ENCODE measurements around the gene SRSF3.

SRSF3 gene

DNA sequence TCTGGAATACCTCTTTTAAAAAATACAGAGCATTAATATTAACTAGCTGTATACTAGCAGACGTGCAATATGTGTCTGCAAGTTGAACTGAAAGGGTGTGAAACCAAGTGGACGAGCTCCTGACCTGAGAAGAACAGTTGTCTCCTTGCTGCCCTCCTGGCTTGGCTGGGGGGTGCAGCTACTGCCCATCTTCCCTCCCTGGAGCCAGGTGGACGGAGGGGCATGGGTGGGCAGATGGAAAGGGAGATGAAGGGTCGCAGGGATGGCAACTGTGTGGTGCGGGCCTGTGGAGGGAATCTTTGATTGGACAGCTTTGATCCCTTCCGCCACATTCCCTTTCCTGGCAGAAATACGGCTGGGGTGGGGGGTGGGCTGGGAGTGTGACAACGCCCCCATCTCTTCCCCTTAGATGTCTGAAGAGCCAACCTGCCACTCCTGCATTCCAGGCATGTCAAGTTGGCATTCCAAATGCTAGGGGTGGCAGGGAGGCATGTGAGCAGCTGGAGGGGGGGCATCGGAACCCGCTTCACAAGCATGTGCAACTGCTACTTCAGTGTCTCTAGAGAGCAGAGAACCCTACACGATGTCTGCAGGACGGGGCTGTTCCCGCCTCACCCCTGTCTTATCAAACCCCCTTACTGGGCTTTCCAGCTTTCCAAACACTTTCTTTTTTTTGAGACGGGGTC lies 37.3 kb downstream of the SRSF3 start:
- Histone ChIP-seq H3K4me1 (ENCODE audit: insufficient read depth, low read length) (peaks cover 19% of the 10 kb centered on the region), H3K27me3 (ENCODE audit: control insufficient read depth in 1 of 2, insufficient read depth in 2 of 2, low read length in 2 of 2) (no peaks in the 10 kb centered on the region), H3K9me3 (ENCODE audit: low read length) (no peaks in the 10 kb centered on the region), H3K4me3 (ENCODE audit: low read depth in 1 of 2, low read length in 2 of 2) (no peak overlapping the region), H3K27ac (ENCODE audit: low read depth, low read length) (no peak overlapping the region), H3K9ac (ENCODE audit: low read length) (no peak overlapping the region), H3K36me3 (ENCODE audit: insufficient read depth, low read length) (no peaks in the 10 kb centered on the region)

DNA sequence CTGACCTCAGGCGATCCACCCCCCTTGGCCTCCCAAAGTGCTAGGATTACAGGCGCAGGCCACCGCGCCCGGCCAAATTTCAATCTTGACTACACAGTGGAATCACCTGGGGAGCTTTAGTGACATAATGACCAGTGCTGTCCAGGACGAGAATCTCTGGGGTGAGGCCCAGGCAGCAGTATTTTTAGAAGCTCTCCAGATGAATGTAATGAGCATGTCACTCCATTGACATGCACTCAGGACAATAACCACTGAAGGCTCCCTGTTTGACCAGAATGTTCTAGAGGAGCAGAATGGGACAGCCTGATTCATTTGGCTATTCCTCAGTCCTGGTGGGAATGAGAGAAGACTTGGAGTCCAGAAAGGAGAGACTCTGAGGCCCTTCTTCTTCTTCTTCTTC lies 39.2 kb downstream of the SRSF3 start:
- no peak overlapping the region for H3K27ac ChIP-seq (ENCODE audit: low read depth, low read length)
- no peaks in the 10 kb centered on the region for H3K27me3 ChIP-seq (ENCODE audit: control insufficient read depth in 1 of 2, insufficient read depth in 2 of 2, low read length in 2 of 2)
- no peaks in the 10 kb centered on the region for H3K36me3 ChIP-seq (ENCODE audit: insufficient read depth, low read length)
- H3K9me3 ChIP-seq (ENCODE audit: low read length), result no peaks in the 10 kb centered on the region
- peaks cover 9% of the 10 kb centered on the region for H3K4me1 ChIP-seq (ENCODE audit: insufficient read depth, low read length)
- H3K4me3 ChIP-seq (ENCODE audit: low read depth in 1 of 2, low read length in 2 of 2), result no peak overlapping the region
- H3K9ac ChIP-seq (ENCODE audit: low read length), result no peak overlapping the region

DNA sequence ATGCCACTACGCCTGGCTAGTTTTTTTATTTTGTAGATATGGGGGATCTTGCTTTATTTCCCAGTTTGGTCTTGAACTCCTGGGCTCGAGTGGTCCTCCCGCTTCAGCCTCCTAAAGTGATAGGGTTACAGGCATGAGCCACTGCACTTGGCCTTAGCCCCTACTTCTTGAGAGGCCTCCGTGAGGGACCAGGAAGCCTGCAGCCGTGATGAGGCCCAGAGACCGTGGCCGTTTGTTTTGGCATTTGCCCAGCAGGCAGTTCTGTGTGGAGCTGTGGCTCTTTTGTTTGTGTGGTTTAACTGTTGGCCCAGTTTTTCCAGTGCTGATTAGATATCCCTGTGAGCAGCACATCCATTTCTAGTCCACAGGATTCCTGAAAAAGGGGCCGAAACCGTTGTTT lies 39.8 kb downstream of the SRSF3 start:
- peaks cover 9% of the 10 kb centered on the region for H3K4me1 ChIP-seq (ENCODE audit: insufficient read depth, low read length)
- H3K36me3 ChIP-seq (ENCODE audit: insufficient read depth, low read length), result no peaks in the 10 kb centered on the region
- no peak overlapping the region for H3K4me3 ChIP-seq (ENCODE audit: low read depth in 1 of 2, low read length in 2 of 2)
- H3K27me3 ChIP-seq (ENCODE audit: control insufficient read depth in 1 of 2, insufficient read depth in 2 of 2, low read length in 2 of 2), result no peaks in the 10 kb centered on the region
- H3K9ac ChIP-seq (ENCODE audit: low read length), result no peak overlapping the region
- no peak overlapping the region for H3K27ac ChIP-seq (ENCODE audit: low read depth, low read length)
- no peaks in the 10 kb centered on the region for H3K9me3 ChIP-seq (ENCODE audit: low read length)

DNA sequence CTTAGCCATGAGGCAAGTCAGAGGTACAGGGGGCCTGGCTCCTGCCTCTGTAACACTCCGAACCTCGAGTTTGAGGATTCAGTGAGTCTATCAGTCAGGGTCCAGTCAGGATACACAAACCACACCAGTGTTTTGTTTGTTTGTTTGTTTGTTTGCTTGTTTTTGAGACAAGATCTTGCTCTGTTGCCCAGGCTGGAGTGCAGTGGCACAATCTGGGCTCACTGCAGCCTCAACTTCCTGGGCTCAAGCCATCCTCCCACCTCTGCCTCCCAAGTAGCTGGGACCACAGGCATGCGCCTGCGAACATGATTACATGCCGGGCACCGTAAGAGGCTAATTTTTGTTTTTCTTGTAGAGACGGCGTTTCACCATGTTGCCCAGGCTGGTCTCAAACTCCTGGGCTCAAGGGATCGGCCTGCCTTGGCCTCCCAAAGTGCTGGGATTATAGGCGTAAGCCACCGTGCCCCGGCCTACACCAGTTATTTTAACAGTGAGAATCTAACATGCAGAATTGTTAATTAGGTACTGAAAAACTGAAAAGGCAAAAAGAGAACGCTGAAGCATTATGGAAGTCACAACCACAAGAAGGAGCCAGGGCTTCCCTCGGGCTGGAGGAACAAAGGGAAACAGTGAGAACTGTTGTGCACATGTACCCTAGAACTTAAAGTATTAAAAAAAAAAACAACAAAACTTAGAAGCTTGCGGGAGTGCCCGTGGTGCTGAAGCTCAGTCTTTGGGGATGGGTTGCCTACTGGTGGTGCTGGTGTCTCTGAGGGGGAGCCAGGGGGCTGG lies 40.4 kb downstream of the SRSF3 start:
- H3K9ac ChIP-seq (ENCODE audit: low read length), result no peak overlapping the region
- H3K27ac ChIP-seq (ENCODE audit: low read depth, low read length), result no peak overlapping the region
- H3K36me3 ChIP-seq (ENCODE audit: insufficient read depth, low read length), result no peaks in the 10 kb centered on the region

DNA sequence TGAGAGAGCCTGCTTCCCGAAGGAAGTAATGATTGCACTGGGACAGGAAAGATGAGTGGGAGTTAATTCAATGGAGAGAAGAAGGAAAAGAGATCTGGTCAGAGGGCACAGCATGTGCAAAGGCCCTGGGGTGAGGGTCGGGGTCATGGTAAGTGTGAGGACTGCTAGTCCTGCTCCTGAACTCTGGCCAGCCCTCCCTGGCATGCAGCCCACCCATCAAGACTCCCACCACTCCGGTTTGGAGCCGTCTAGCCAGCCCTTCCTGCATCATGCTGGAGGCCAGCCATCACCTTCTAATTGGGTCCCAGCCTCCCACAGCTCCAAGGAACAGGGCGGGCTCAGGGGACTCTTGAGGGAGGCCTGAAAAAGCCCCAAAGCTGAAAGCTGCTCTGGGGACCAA lies 42.1 kb downstream of the SRSF3 start:
- Histone ChIP-seq H3K4me3 (ENCODE audit: low read depth in 1 of 2, low read length in 2 of 2) (no peak overlapping the region), H3K36me3 (ENCODE audit: insufficient read depth, low read length) (no peaks in the 10 kb centered on the region), H3K4me1 (ENCODE audit: insufficient read depth, low read length) (peaks cover 9% of the 10 kb centered on the region), H3K27me3 (ENCODE audit: control insufficient read depth in 1 of 2, insufficient read depth in 2 of 2, low read length in 2 of 2) (no peaks in the 10 kb centered on the region), H3K9ac (ENCODE audit: low read length) (no peak overlapping the region), H3K9me3 (ENCODE audit: low read length) (no peaks in the 10 kb centered on the region), H3K27ac (ENCODE audit: low read depth, low read length) (no peak overlapping the region)

More for the DNA sequence above, 40.4 kb downstream of the SRSF3 start:
- Histone ChIP-seq H3K4me3 (ENCODE audit: low read depth in 1 of 2, low read length in 2 of 2) (no peak overlapping the region), H3K9me3 (ENCODE audit: low read length) (no peaks in the 10 kb centered on the region), H3K4me1 (ENCODE audit: insufficient read depth, low read length) (peaks cover 9% of the 10 kb centered on the region), H3K27me3 (ENCODE audit: control insufficient read depth in 1 of 2, insufficient read depth in 2 of 2, low read length in 2 of 2) (no peaks in the 10 kb centered on the region)

DNA sequence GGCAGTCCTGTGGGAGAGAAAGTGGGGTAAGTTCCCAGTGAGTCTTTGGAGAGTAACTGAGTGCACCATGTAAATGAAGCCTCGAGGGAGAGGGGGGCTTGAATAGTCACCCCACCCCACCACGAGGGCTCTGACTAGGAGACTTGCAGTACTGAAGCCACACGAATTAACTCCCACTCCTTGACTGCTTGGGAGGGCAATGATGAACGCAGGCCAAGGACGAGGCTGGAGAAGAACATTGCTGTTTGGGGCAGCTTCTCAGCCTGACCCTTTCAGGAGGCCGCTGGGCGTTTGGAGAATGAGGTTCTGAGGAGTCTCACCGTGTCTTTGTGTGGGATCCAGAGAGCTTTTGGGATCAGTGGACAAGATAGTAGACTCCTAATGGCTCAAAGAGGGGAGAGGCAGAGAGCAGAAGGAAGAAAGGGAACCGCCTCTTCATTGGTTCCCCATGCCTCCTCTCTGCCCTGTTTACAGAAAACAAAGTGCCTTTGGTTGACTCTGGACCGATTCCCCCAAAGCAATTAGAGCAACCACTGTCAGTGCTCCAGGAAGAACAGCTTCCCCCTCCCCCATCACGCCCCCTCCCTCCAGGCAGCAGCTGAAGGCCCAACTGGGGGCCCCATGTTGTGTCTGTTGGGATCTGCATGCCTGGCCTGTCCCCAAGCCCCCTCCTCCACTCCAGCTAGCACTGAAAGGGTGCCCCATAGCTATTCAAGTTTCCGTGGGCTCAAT lies 42.7 kb downstream of the SRSF3 start:
- Histone ChIP-seq H3K27ac (ENCODE audit: low read depth, low read length) (no peak overlapping the region), H3K27me3 (ENCODE audit: control insufficient read depth in 1 of 2, insufficient read depth in 2 of 2, low read length in 2 of 2) (no peaks in the 10 kb centered on the region), H3K9ac (ENCODE audit: low read length) (no peak overlapping the region), H3K9me3 (ENCODE audit: low read length) (no peaks in the 10 kb centered on the region), H3K4me3 (ENCODE audit: low read depth in 1 of 2, low read length in 2 of 2) (no peak overlapping the region), H3K4me1 (ENCODE audit: insufficient read depth, low read length) (peaks cover 9% of the 10 kb centered on the region), H3K36me3 (ENCODE audit: insufficient read depth, low read length) (no peaks in the 10 kb centered on the region)

DNA sequence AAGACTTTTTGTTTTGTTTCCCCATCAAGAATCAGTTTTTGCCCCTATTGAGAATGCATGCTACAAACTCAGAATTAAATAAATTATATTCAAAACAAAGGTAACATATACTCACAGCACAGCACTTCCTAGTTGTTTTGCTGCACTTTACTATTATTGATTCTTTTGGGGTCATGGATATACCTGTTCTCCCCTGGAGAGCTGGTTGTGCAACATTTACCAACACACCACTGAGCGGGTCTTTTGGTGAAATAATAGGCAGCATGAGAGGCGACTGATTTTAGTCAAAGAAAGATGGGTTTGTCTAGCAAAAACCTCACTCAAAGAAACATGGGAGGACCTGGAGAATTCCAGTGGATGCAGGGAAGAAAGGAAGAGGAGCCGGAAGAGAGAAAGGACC lies 44.4 kb downstream of the SRSF3 start:
- Histone ChIP-seq H3K27ac (ENCODE audit: low read depth, low read length) (no peak overlapping the region), H3K9me3 (ENCODE audit: low read length) (no peaks in the 10 kb centered on the region), H3K4me3 (ENCODE audit: low read depth in 1 of 2, low read length in 2 of 2) (no peak overlapping the region), H3K4me1 (ENCODE audit: insufficient read depth, low read length) (peaks cover 18% of the 10 kb centered on the region), H3K36me3 (ENCODE audit: insufficient read depth, low read length) (no peaks in the 10 kb centered on the region), H3K27me3 (ENCODE audit: control insufficient read depth in 1 of 2, insufficient read depth in 2 of 2, low read length in 2 of 2) (no peaks in the 10 kb centered on the region), H3K9ac (ENCODE audit: low read length) (no peak overlapping the region)

DNA sequence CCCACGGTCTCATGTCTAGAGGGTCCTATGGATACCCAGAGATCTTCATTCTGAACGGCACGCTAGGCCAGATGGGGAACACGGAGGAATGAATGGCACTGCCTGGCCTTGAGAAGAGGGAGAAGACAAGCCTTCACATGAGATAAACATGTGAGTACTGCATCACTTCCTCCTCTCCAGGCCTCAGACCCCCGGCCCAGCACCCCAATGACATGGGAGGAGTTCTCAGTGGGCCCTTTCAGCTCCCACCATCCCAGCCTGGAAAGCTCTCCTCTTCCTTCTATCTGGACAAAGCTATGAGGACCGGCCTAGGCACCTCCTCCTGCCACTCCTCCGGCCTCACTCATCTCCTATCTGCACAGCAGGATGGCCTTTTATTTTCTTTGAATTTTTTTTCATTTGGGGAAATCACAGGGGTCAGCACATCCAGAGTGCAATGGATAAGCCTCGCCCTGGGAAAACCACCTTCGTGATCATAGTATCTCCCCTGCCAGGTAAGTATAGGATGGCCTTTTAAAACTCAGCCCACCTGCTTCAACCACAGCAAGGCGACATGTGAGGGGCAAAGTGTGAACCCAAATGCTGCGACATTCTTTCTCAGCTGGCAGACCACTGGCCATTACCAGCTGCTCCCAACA lies 45.1 kb downstream of the SRSF3 start:
- no peak overlapping the region for H3K4me3 ChIP-seq (ENCODE audit: low read depth in 1 of 2, low read length in 2 of 2)
- peaks cover 17% of the 10 kb centered on the region for H3K4me1 ChIP-seq (ENCODE audit: insufficient read depth, low read length)

DNA sequence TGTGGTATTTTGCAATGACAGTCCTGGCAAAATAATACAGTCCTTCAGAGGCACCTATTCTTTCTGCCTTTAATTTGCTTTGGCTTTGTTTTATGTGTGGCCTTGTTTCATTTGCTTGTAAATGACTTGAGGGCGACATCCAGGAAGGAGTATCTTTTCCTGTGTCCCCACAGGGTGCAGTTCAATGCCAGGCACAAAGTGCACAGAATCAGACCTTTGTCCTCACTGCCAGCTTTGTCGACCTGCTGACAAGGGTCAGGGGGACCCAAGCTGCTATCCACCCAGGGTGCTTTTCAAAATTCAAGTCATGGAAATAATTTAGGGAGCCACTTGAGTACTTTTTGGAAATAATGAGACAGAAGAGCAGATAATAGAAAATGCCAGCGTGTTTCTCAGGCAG lies 47.4 kb downstream of the SRSF3 start:
- H3K27me3 ChIP-seq (ENCODE audit: control insufficient read depth in 1 of 2, insufficient read depth in 2 of 2, low read length in 2 of 2), result no peaks in the 10 kb centered on the region
- no peak overlapping the region for H3K9ac ChIP-seq (ENCODE audit: low read length)
- H3K9me3 ChIP-seq (ENCODE audit: low read length), result no peaks in the 10 kb centered on the region
- H3K36me3 ChIP-seq (ENCODE audit: insufficient read depth, low read length), result no peaks in the 10 kb centered on the region
- H3K27ac ChIP-seq (ENCODE audit: low read depth, low read length), result no peak overlapping the region
- H3K4me1 ChIP-seq (ENCODE audit: insufficient read depth, low read length), result peaks cover 15% of the 10 kb centered on the region
- H3K4me3 ChIP-seq (ENCODE audit: low read depth in 1 of 2, low read length in 2 of 2), result no peak overlapping the region

More for the DNA sequence above, 45.1 kb downstream of the SRSF3 start:
- no peaks in the 10 kb centered on the region for H3K9me3 ChIP-seq (ENCODE audit: low read length)
- H3K27me3 ChIP-seq (ENCODE audit: control insufficient read depth in 1 of 2, insufficient read depth in 2 of 2, low read length in 2 of 2), result no peaks in the 10 kb centered on the region
- no peaks in the 10 kb centered on the region for H3K36me3 ChIP-seq (ENCODE audit: insufficient read depth, low read length)
- no peak overlapping the region for H3K9ac ChIP-seq (ENCODE audit: low read length)
- no peak overlapping the region for H3K27ac ChIP-seq (ENCODE audit: low read depth, low read length)

DNA sequence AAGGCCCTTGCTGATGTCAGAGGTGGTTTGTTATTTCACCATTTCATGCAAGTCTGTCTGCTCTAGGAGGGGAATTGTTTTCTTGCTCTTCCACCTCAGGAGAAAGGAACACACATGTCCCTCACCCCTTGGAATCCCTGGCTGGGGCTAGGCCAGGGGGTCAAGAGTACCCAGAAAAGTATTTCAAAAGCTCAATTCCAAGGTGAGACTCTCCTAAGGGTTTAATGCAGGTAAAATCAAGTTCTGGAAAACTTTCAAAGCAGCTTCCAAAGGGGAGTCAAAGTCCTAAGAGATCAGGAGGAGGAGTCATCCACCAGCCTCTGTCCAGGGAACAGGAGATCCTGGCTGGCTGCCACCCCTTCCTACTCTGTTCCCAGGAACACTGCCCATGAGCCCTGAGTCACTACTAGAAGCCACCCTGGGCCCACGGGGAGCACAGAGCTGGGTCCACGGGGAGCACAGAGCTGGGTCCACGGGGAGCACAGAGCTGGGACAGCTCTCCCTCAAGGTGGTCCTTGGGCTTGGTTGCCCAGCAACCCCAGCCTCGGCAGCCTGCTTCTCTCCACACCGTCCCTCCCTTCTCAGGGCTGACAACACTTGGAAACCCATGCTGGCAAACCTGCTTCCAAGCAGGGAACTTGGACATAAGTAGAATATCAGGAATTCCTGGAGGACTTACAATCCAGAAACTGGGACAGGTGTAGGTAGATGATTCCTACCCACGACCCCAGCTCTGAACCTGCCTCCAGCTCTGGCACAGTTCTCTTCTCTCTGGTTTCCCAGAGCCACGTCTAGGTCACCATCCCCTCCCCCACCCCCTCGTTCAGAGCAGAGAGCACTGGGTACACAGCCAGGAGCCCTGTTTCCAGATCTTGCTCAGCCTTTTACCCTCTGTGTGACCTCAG lies 49.0 kb downstream of the SRSF3 start:
- Histone ChIP-seq H3K4me3 (ENCODE audit: low read depth in 1 of 2, low read length in 2 of 2) (peak overlapping the region in 1 of 2 donors; percentile 16), H3K27me3 (ENCODE audit: control insufficient read depth in 1 of 2, insufficient read depth in 2 of 2, low read length in 2 of 2) (no peaks in the 10 kb centered on the region), H3K27ac (ENCODE audit: low read depth, low read length) (no peak overlapping the region), H3K9ac (ENCODE audit: low read length) (no peak overlapping the region), H3K36me3 (ENCODE audit: insufficient read depth, low read length) (no peaks in the 10 kb centered on the region), H3K9me3 (ENCODE audit: low read length) (no peaks in the 10 kb centered on the region), H3K4me1 (ENCODE audit: insufficient read depth, low read length) (peaks cover 15% of the 10 kb centered on the region)

Data from muscle layer of colon (tissue), 2 donors.